Measurements from ENCODE around the gene LRRC71. TPM values are rescaled to one million over a fixed set of nuclear protein-coding genes. Genes with fewer than 3 reads are reported as not detected.

The LRRC71 gene
- total RNA-seq, 4 donors from 2014 or later: 0.60 to 0.78 (median 0.66) TPM; not detected in 1

DNA sequence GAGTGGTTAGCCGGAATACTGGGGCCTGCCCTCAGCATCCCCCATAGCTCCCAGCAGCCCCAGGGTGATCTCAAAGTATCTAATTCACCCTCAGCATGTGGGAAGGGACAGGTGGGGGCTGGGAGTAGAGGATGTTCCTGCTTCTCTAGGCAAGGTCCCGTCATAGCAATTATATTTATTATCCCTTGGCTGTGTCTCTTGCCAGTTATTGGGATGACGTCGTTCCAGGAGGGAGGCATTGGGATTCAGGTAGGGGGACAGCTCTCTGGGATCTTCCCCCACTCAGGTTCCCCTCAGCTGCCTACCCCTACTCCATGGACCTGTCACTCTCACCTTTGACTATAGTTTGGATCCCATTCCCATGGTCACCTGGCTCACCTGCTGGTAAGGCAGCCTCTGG lies 38.8 kb upstream of the LRRC71 start:
- TF ChIP-seq, protein P1, sequence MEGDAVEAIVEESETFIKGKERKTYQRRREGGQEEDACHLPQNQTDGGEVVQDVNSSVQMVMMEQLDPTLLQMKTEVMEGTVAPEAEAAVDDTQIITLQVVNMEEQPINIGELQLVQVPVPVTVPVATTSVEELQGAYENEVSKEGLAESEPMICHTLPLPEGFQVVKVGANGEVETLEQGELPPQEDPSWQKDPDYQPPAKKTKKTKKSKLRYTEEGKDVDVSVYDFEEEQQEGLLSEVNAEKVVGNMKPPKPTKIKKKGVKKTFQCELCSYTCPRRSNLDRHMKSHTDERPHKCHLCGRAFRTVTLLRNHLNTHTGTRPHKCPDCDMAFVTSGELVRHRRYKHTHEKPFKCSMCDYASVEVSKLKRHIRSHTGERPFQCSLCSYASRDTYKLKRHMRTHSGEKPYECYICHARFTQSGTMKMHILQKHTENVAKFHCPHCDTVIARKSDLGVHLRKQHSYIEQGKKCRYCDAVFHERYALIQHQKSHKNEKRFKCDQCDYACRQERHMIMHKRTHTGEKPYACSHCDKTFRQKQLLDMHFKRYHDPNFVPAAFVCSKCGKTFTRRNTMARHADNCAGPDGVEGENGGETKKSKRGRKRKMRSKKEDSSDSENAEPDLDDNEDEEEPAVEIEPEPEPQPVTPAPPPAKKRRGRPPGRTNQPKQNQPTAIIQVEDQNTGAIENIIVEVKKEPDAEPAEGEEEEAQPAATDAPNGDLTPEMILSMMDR (IDR thresholded peaks at IDR 0.05): no peak
- TF ChIP-seq EP300 (IDR thresholded peaks at IDR 0.05) (no peak), POLR2A (IDR thresholded peaks at IDR 0.05) (no peak)
- Histone ChIP-seq H3K4me3 (no peak overlapping the region), H3K4me1 (no peaks in the 10 kb centered on the region), H3K36me3 (no peaks in the 10 kb centered on the region), H3K27me3 (peaks cover 0 to 39% of the 10 kb centered on the region in 2 donors), H3K27ac (no peak overlapping the region), H3K9me3 (no peaks in the 10 kb centered on the region)
- DNase-seq (ENCODE audit: low spot score in 2 of 2): no peak
- 77 to 82% methylated on average over 4 of the region's 4 CpGs for WGBS, 2 donors

DNA sequence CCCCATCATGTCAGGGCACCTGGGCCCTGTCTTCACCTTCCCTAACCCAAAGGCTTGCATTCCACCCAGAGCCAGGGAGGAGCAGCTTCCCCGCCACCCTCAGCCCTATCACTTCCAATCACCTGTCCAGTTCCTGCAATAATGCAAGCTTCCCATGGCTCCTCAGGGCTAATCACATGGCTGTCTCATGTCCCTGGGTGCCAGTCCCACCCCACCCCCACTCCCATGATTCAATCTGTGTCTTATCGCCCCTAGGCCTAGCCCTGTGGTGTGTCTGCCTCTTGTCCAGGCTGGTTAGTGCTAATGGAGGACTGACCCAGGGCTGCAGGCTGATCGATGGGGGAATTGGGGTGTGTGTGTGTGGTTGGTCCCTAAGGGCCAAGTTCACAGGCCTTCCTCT lies 37.9 kb upstream of the LRRC71 start:
- no peak overlapping the region for H3K27ac ChIP-seq
- H3K4me1 ChIP-seq: no peaks in the 10 kb centered on the region
- TF ChIP-seq EP300 (IDR thresholded peaks at IDR 0.05) (no peak), POLR2A (IDR thresholded peaks at IDR 0.05) (no peak)
- TF ChIP-seq, protein P1 (IDR thresholded peaks at IDR 0.05): no peak
- no peaks in the 10 kb centered on the region for H3K9me3 ChIP-seq
- WGBS, 2 donors: 54 to 69% methylated on average over 3 of the region's 3 CpGs
- DNase-seq (ENCODE audit: low spot score in 2 of 2): no peak
- H3K27me3 ChIP-seq: peaks cover 0 to 32% of the 10 kb centered on the region in 2 donors
- H3K4me3 ChIP-seq: no peak overlapping the region
- H3K36me3 ChIP-seq: no peaks in the 10 kb centered on the region

DNA sequence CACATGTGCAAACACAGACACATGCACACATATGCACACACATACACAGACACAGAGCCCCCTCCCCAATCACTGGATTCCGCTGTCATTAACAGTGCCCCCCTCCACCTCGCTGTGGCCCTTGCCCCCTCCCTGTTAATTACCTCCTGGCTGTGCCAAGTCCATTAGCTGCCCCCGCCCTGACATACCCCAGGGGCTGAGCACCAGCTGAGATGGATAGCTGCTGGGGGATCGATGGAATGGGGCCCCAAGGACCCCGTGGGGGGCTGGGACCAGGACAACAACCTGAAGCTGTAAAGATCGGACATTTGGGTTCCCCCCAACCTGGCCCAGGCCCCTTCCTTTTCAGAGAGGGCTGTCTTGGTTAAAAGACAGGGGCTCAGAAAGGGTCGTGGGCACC lies 36.5 kb upstream of the LRRC71 start:
- no peaks in the 10 kb centered on the region for H3K4me1 ChIP-seq
- H3K27ac ChIP-seq: no peak overlapping the region
- no peaks in the 10 kb centered on the region for H3K9me3 ChIP-seq
- H3K27me3 ChIP-seq: peaks cover 0 to 32% of the 10 kb centered on the region in 2 donors
- 58 to 60% methylated on average over 7 of the region's 7 CpGs for WGBS, 2 donors
- TF ChIP-seq EP300 (IDR thresholded peaks at IDR 0.05): no peak
- TF ChIP-seq, protein P1 (IDR thresholded peaks at IDR 0.05): no peak
- no peak for TF ChIP-seq POLR2A (IDR thresholded peaks at IDR 0.05)
- no peak overlapping the region for H3K4me3 ChIP-seq
- no peak for DNase-seq (ENCODE audit: low spot score in 2 of 2)
- H3K36me3 ChIP-seq: no peaks in the 10 kb centered on the region

DNA sequence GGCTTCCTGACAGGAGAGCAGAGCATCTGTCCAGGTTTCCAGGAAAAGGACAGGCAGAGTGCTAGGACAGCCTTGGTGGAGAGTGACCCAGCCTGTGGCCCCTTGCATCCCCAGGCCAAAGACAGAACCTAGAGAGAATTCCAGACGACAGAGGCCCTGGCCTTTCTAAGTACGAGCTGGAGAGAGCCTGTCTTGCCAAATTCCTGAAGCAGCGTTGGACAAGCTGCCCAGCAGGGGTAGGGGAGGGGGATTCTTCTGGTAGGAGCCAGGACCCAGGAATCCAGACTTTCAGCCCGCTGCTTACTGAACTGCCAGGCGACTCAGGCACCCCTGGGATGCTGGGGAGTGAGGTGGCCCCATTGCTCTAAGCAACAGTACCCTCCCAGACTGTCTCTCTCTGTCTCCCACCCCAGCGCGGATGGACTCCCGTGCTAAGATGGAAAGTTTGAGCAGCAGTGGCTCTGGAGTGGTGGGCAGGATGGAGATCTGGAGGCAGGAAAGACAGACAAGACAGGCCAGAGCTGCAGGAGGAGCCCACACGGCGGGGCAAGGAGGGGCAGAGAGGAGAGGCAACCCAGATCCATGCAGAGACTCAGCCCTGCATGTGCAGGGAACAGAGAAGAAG lies 35.8 kb upstream of the LRRC71 start:
- Histone ChIP-seq H3K9me3 (no peaks in the 10 kb centered on the region), H3K27ac (no peak overlapping the region), H3K27me3 (peaks cover 0 to 36% of the 10 kb centered on the region in 2 donors), H3K4me1 (no peaks in the 10 kb centered on the region), H3K36me3 (no peaks in the 10 kb centered on the region), H3K4me3 (no peak overlapping the region)
- 38 to 42% methylated on average over 10 of the region's 10 CpGs for WGBS, 2 donors
- TF ChIP-seq EP300 (IDR thresholded peaks at IDR 0.05): no peak
- TF ChIP-seq, protein P1 (IDR thresholded peaks at IDR 0.05): no peak
- TF ChIP-seq POLR2A (IDR thresholded peaks at IDR 0.05): no peak
- DNase-seq (ENCODE audit: low spot score in 2 of 2): no peak

DNA sequence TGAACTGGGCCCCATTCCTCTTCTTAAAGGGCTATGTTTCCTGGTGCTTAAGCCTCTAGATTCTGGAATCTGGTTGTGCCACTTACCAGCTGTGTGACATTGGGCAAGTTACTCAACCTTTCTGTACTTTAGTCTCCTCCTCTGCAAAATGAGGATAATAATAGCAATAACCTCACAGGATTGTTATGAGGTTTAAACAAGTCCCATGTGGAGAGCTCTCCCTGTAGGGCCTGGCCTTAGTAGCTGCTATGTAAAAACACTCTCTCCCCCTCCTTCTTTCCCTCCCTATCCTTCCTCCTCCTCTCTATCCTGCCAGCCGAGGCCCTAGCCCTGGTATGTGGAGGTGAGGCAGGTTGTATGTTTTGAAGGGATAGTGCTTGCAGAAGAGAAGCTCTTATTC lies 35.1 kb upstream of the LRRC71 start:
- WGBS, 2 donors: 28 to 33% methylated on average over 1 of the region's 1 CpG
- H3K4me3 ChIP-seq: no peak overlapping the region
- TF ChIP-seq EP300 (IDR thresholded peaks at IDR 0.05) (no peak), POLR2A (IDR thresholded peaks at IDR 0.05) (no peak)
- TF ChIP-seq, protein P1 (IDR thresholded peaks at IDR 0.05): no peak
- H3K9me3 ChIP-seq: no peaks in the 10 kb centered on the region
- no peak overlapping the region for H3K27ac ChIP-seq
- H3K27me3 ChIP-seq: peaks cover 0 to 36% of the 10 kb centered on the region in 2 donors
- no peak for DNase-seq (ENCODE audit: low spot score in 2 of 2)
- H3K4me1 ChIP-seq: no peaks in the 10 kb centered on the region
- no peaks in the 10 kb centered on the region for H3K36me3 ChIP-seq
